T-helper 9 cell (primary cell): ENCODE data around the gene RASD1.

Experiments
- DNase-seq: peaks from one replicate; pipeline ENCODE4 v3.0.0-alpha.2; 2020

RASD1 gene

GRCh38 chr17:17509601-17510425 lies 13.6 kb upstream of the RASD1 start:
- no peak for DNase-seq

- no peak for DNase-seq
These were observed 12.7 kb upstream of the RASD1 start for GRCh38 chr17:17508646-17509591.

- DNase-seq: no peak
These were observed 11.9 kb upstream of the RASD1 start for GRCh38 chr17:17508019-17508535.

DNA sequence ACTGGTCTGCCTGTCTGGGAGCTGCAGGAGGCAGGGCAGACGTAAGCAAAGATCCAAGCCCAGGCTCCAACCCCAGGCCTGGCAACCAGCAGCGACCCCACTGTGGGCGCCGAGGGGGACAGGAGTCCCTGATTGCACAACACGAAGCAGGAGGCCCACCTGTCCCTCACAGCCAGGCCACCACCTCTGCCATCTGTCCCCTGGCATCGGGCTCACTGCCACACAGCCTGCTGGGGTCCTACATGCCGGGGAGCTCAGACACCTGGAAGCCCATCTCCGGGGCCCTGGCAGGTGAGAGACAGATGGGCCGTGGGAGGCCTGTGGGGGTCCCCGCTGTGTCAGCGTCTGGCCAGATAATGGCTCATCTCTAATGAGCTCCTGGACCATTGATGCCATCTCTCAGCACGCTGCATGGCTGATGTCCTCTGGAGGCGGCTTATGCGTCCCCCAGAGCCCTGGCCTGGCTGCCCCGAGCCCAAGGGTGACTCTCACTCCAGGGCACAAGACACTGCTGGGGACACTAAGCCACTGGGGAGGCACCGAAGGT lies 11.3 kb upstream of the RASD1 start:
- no peak for DNase-seq

- no peak for DNase-seq
These were observed 10.8 kb upstream of the RASD1 start for GRCh38 chr17:17506893-17507464.

DNA sequence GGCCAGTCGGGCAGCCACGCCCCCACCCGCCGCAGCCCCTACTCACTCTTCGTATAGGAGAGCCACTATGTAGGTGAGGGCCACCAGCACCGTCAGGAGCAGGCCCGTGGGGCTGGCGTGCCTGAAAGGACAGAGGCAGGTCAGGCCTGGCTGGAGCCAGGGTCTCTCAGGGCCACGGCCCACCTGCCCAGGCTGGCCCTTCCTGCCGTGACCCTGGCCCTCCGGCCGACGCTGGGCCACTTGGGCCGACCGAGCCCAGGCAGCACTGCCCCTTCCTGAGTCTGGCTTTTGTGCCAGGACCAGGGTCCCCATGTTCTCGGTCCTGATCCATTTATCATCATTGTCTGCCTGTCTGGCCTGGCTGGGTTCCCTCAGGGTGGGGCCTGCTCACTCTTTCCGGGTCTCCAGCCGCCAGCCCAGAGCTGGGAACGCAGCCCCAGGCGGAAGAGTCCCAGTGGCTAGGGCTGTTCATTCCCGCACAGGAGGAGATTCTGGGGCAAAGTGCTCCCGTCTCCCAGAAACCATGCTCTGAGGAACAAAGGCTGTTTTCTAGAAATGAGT lies 10.1 kb upstream of the RASD1 start:
- DNase-seq: no peak

DNA sequence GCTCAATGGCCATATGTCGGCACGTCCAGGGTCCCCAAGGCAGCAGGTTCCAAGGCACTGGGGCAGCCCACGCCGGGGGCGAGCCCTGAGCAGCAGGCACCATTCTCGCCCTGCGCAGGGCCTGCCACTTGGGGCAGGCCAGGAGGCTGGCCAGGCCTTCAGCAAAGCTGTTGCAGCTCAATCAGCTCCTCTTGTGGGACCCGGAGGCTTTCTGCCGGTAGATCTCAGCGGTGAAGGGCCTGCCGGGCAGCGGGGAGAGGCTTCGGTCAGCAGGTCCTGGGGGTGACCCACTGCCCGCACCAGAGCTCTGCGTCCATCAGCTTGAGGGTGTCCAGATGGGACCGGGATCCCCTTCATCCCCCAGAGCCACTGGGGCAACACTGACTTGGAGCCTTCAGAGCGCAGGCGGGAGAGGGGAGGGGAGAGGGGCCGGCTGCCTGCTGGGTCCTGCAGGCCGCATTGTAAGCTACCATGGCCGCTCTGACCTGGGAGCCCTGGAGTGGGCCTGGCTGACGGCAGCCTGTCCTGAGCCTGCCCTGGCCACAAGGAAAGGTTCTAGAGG lies 9.5 kb upstream of the RASD1 start:
- DNase-seq: no peak

DNA sequence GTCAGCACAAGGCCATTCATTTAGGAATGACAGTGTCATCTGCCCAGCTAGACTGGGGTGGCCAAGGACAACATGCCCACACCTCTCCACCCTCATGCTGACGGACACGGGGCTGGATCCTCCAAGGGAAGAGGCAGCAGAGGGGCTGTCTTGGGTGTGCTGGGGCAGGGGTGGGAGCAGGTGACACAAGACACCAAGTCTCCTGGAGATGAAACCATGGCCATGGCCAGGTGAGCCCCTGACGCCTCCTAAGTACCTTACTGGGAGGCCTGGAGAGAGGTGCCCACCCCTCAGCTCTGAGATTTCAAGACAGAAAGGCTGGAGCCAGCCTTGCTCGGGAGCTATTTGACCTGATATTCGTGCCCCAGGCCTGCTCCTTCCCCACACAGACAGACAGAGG lies 9.0 kb upstream of the RASD1 start:
- no peak for DNase-seq

- no peak for DNase-seq
These were observed 8.3 kb upstream of the RASD1 start for GRCh38 chr17:17504341-17505140.

- no peak for DNase-seq
These were observed 7.5 kb upstream of the RASD1 start for GRCh38 chr17:17503566-17504130.

GRCh38 chr17:17502741-17503565 lies 6.8 kb upstream of the RASD1 start:
- no peak for DNase-seq

DNA sequence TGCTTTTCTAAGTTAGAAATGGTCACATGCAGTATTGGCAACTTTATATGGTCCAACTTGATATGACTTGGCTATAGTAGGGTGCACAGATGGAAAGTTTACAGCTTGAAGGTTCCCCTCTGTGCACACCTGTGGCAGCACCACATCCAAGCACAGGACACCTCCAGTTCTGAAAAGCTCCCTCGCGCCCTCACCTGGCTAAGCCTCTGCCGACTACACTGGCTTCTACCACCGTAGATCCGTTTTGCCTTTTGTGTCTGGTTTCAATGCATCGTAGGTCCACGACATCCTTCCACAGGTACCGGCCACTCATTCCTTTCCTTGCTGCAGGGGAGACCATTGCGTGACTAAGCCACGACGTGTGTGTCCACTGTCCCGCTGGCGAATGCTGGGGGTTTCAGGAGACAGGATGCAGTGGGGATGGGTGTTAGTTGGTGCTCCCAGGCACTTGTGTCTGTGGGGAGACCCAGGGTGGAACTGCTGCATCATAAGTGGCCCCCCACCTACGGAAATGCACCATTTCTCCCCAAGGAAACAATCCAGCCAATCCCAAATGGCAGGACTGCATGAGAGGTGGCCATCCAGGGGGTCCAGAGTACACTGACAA lies 4.9 kb upstream of the RASD1 start:
- no peak for DNase-seq

GRCh38 chr17:17499402-17500145 lies 3.4 kb upstream of the RASD1 start:
- DNase-seq: no peak

- DNase-seq: no peak
These were observed 2.6 kb upstream of the RASD1 start for GRCh38 chr17:17498606-17499301.

DNA sequence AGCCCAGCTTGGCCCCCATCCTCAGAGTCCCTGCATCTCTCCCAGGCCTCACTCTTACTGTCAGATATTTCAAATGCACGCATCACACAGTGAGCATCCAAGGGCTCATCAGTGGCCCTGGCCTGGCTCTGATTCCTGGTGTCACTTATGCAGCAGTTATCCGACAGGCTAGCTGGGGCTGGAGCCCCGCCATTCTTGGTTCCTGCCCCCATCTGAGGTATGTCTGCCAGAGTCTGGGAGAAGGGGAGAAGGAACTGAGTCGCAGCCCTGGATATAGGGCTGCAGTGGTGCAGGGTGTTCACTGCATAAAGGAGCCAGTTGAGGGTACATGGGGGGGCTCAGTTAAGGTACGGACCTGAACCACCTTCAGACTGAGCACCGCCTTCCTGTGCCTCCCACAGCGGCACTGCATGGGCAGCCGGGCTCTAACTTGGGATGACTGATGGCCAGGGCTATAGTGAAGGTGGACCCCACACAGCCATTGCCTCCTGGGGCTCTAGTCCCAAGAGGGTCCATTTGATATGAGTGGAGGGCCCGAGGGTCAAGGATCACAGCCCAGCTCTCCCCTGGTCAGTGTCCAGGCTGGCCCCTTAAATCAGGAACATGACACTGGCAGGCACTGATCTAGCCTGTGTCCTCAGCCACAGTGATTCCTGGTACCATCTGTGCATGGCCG lies 1.8 kb upstream of the RASD1 start:
- DNase-seq: no peak

DNA sequence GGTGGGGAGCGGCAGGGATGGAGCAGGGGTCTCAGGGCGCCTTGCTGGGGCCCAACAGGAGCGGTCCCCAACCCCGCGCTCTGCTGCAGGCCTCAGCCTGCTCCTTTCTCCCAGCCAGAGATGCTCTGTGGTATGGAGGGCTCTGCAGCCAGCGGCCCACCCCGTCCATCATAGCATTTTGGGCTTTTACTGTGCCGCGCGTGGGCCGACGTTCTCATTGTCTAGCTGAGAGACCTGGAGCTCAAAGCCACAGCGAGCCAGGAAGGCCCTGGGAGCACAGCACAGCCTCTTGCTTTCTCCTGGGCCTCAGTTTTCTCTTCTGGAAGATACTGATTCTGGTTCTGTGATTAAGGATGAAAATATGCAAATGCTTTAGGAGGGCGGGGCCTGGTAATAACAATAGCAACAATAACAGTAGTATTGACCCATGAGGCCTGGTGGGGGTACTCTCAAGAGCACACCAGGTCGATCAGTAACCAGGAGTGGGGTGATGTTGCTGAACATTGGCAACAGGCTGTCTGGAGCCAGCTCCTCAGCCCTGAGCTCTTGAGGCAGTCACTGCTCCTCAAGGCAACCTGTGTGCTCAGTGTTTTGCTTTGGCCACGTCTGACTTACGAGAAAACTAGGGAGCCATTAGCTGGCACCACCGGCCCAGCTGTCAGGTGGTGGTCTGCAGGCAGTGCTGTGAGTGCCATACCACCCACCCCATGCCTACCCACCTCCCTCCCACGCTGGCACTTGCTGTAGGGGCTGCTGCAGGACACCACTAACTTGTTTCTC lies 1.1 kb upstream of the RASD1 start:
- DNase-seq: no peak
